ENCODE measurements around the gene UBASH3A.

UBASH3A gene

GRCh38 chr21:42495027-42495426, 91.3 kb downstream of the UBASH3A start:
- no peak for DNase-seq

- DNase-seq, result no peak
Measured at GRCh38 chr21:42495765-42496119, 92.0 kb downstream of the UBASH3A start.

- DNase-seq, result peak; percentile 99
Measured at GRCh38 chr21:42496120-42496838, 92.6 kb downstream of the UBASH3A start, which contains the start of gene RSPH1. TSS of gene RSPH1 (minus strand) at chr21:42496224. CDS start at chr21:42496186, 38 bp downstream.

- DNase-seq, result no peak
Measured at GRCh38 chr21:42496839-42497202, 93.1 kb downstream of the UBASH3A start.
